Measurements from ENCODE around the gene HPCAL4. TPM values are rescaled to one million over a fixed set of nuclear protein-coding genes. Genes with fewer than 3 reads are reported as not detected.

Gene HPCAL4
- total RNA-seq, result not detected in 2 replicates

GRCh38 chr1:39691383-39692151 is at the start of gene HPCAL4:
TSS of gene HPCAL4 (minus strand) at chr1:39691433. CDS start at chr1:39684603, 6,830 bp downstream.

GRCh38 chr1:39738622-39739366 is 47.6 kb upstream of the HPCAL4 start, which contains the start of gene PPIE:
TSS of gene PPIE (plus strand) at chr1:39738882. CDS start at chr1:39738901, 19 bp downstream.

GRCh38 chr1:39671793-39672550 is 19.3 kb downstream of the HPCAL4 start, which contains the start of gene NT5C1A:
TSS of gene NT5C1A (minus strand) at chr1:39672107. CDS start at chr1:39672038, 69 bp downstream.

GRCh38 chr1:39639305-39640130 is 51.7 kb downstream of the HPCAL4 start, which contains the start of gene HEYL:
TSS of gene HEYL (minus strand) at chr1:39639643. CDS start at chr1:39639625, 18 bp downstream.

Other genes starting within 250 kb of the HPCAL4 start
- 0.15 and 0.32 TPM in 2 replicates for gene BMP8A, start 199.8 kb downstream of the HPCAL4 start, total RNA-seq
- 100 and 156 TPM in 2 replicates for gene PABPC4, start 114.6 kb downstream of the HPCAL4 start, total RNA-seq
- under 0.01 TPM in 1 of 2 replicates, not detected in the other for gene HEYL, start 51.8 kb downstream of the HPCAL4 start, total RNA-seq
- not detected in 2 replicates for gene NT5C1A, start 19.3 kb downstream of the HPCAL4 start, total RNA-seq
- gene PPIE, start 47.4 kb upstream of the HPCAL4 start, total RNA-seq, result 47.7 and 76.7 TPM in 2 replicates
- 1.8 and 2.3 TPM in 2 replicates for gene OXCT2, start 79.9 kb upstream of the HPCAL4 start, total RNA-seq
- under 0.01 and 0.15 TPM in 2 replicates for gene BMP8B, start 97.4 kb upstream of the HPCAL4 start, total RNA-seq
- gene TRIT1, start 192.1 kb upstream of the HPCAL4 start, total RNA-seq, result 31.2 and 33.1 TPM in 2 replicates
- 1.4 and 2.3 TPM in 2 replicates for gene MYCL, start 210.5 kb upstream of the HPCAL4 start, total RNA-seq